H54 (cell line): ENCODE data around the gene LCK.

Source experiments
- DNase-seq: peaks from one replicate; pipeline ENCODE4 v3.0.0; 2011; ENCODE audit warnings: low spot score, mixed read lengths; ENCODE audit not compliant: insufficient read length
- FAIRE-seq: peaks from 3 replicates; lab custom pipeline; 2011; peaks lifted over from hg19 to GRCh38; lab: Jason Lieb, UNC
- POLR2A ChIP-seq: IDR thresholded peaks from 2 replicates; pipeline ENCODE4 v1.6.1; 2011; ENCODE audit warnings: low read depth, mild to moderate bottlenecking, low read length

The LCK gene

GRCh38 chr1:32303997-32304622, 53.0 kb downstream of the LCK start:
- no peak for FAIRE-seq
- TF ChIP-seq POLR2A, result no peak
- DNase-seq, result no peak

DNA sequence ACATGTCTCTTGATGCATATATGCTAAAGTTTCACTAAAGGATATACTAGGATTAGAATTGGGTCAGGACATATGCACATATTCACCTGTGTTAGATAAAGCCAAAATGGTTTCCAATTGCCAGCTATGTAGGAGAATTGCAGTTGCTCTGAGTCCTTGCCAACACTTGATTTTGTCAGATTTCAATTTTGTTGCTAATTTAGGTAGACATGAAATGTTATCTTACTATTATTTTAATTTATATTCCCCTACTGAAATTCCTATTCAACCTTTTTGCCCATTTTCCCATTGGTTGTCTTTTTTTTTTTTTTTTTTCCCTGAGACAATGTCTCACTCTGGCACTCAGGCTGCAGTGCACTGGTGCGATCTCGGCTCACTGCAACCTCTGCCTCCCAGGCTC, 54.2 kb downstream of the LCK start:
- DNase-seq, result no peak
- FAIRE-seq, result no peak
- TF ChIP-seq POLR2A, result no peak

- no peak for TF ChIP-seq POLR2A
- FAIRE-seq (no peak), DNase-seq (no peak)
Measured at GRCh38 chr1:32307324-32307723, 56.3 kb downstream of the LCK start.

DNA sequence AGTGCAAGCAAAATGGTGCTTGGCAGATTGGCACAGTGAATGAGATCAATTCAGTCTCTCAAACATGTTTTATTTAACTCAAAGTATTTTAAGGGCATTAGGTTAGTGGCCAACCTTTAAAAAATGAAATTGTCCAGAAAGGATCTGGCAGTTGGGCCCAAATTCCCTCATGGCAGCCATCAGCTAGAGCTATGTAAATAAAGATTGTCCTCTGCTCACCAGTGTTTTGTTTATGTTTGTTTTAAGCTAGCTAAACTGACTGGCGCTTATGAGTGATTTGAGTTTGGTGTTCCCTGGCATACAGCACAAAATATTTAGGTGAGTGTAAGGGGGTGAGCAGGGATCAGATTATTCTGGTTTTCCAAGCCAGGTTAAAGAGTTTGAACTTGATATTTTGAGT, 58.9 kb downstream of the LCK start:
- no peak for TF ChIP-seq POLR2A
- FAIRE-seq, result no peak
- DNase-seq, result no peak

- FAIRE-seq (no peak), DNase-seq (no peak)
- no peak for TF ChIP-seq POLR2A
Measured at GRCh38 chr1:32311709-32312393, 60.8 kb downstream of the LCK start.

DNA sequence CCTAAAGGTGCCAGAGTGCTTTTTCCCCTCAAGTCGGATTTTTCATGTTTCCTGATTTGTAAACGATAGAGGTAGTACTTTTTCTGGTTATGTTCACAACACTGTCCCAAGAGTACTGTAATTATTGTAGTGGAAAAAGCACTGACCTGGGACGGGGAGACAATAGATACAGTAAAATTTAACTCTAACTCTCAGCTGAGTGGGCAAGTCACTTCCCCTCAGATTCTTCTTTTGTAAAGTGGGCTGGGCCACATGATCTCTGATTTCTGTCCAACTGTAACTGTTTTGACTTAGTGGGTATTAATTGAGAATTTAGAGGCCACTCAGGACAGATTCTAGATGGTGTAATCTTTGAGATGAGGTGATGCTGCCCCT, 65.8 kb downstream of the LCK start:
- FAIRE-seq (no peak), DNase-seq (no peak)
- TF ChIP-seq POLR2A, result no peak

- no peak for TF ChIP-seq POLR2A
- no peak for FAIRE-seq
- DNase-seq, result no peak
Measured at GRCh38 chr1:32318127-32318869, 67.2 kb downstream of the LCK start.

DNA sequence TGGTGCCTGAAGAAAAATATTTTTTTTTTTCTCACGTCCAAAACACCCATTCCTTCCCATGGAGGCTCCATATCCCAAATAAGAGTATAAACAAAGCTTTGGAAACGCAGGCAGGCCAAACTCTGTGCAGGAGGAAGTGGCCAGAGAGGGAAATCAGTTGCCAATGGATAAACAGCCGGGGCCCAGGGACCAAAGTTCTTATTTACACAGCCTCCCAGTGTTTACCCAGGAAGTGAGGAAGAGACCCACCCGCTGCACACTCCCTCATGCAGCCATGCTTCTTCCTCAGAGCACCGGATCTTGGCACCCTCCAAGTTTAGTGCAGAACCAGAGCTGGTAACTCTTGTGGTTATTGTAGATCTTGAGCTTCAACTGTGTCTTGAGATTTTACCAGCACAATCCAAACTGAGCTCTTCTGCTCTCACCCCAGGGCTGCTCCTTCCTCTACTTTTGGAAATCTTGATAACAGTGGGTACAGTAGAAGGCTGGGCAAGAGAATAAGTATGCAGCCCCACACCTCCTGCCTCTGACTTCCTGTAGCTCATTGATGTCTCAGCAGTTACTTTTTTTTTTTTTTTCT, 70.7 kb downstream of the LCK start:
- TF ChIP-seq POLR2A, result no peak
- FAIRE-seq, result no peak
- no peak for DNase-seq

DNA sequence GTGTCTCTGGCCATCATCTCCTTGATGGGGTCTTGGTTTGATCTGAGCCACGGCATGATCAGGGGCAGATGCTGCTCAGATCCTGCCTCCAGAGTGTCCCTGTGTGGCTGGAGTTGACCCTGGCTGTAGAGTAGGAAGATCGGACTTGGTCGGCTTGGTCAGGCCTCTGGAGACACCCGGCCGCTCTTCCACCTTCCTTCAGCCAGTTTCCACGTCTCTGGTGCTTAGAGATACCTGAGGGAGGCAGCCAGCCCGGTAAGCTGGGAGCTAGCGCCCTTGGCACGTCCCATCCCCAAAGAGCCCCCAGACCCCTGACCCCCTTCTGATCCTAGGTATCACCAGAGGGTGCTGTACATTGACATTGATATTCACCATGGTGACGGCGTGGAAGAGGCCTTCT, 76.1 kb downstream of the LCK start:
- FAIRE-seq (no peak), DNase-seq (no peak)
- TF ChIP-seq POLR2A, result no peak

GRCh38 chr1:32329931-32330466, 78.9 kb downstream of the LCK start:
- DNase-seq (no peak), FAIRE-seq (no peak)
- TF ChIP-seq POLR2A, result no peak

DNA sequence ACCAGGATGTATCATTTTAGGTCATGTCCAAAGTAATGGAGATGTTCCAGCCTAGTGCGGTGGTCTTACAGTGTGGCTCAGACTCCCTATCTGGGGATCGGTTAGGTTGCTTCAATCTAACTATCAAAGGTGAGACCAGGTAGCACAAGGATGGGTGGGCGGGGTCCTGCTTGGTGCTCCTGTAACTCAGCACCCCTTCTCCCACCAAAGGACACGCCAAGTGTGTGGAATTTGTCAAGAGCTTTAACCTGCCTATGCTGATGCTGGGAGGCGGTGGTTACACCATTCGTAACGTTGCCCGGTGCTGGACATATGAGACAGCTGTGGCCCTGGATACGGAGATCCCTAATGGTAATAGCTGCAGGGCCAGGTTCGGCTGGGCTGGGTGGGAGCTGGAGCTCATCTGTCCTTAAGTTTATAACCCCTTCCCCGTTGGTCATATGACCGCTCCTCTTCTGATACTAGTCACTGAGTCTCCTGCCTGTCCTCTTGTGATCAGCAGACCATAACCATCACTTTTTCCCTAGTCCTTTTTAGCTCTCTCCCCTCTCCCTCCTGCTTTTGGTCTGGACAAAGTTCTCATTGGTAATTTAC, 79.6 kb downstream of the LCK start:
- TF ChIP-seq POLR2A, result no peak
- FAIRE-seq (no peak), DNase-seq (no peak)

DNA sequence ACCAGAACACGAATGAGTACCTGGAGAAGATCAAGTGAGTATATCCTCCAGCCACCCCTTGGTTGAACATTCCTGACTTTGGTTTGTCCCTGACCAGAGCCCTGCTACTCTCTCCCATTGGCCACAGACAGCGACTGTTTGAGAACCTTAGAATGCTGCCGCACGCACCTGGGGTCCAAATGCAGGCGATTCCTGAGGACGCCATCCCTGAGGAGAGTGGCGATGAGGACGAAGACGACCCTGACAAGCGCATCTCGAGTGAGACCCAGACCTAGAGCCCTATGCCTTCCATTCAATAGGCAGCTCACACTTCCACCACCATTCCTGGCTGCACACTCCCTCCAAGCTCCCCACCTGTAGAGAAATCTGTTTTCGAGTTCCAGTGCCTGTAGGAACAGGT, 80.5 kb downstream of the LCK start:
- FAIRE-seq, result no peak
- TF ChIP-seq POLR2A, result no peak
- DNase-seq, result no peak

- DNase-seq (no peak), FAIRE-seq (no peak)
- no peak for TF ChIP-seq POLR2A
Measured at GRCh38 chr1:32332290-32333079, 81.4 kb downstream of the LCK start.
